Caco-2 (cell line): ENCODE data around the gene RHOBTB1. TPM values are rescaled to one million over a fixed set of nuclear protein-coding genes. Genes with fewer than 3 reads are reported as not detected.

Source experiments
- BruUV-seq: library from RNA; stranded (reverse); fragments of 400-500 nt; replicated peaks from 2 replicates; lab custom pipeline; 2021; lab: Mats Ljungman, UMichigan
- CTCF ChIA-PET: fragments of 300-600 bp; sonication (Branson Sonifier 250); formaldehyde crosslinking; loops from one replicate; lab custom pipeline; 2022; ENCODE audit warnings: antibody characterized with exemption; lab: Charles Lee
- POLR2A ChIA-PET: fragments of 300-600 bp; sonication (Branson Sonifier 250); formaldehyde crosslinking; loops from one replicate; lab custom pipeline; 2022; ENCODE audit warnings: antibody characterized with exemption; lab: Charles Lee
- DNase-seq, 2 experiments: peaks; one replicate each; pipeline versions ENCODE4 v3.0.0 to v3.0.0-alpha.2; 2020 to 2022
- H3K27me3 ChIP-seq: replicated peaks from 2 replicates; pipeline ENCODE4 v1.6.0; 2011; ENCODE audit warnings: low read length; ENCODE audit not compliant: control insufficient read depth, insufficient read depth
- H3K36me3 ChIP-seq: 2 replicates; pipeline ENCODE4 v1.5.1; 2011; ENCODE audit warnings: low read length; ENCODE audit not compliant: control insufficient read depth, insufficient read depth
- H3K4me1 ChIP-seq: fragments of 250-450 bp; sonication (Bioruptor Pico); 2 replicates; pipeline ENCODE4 v1.5.1; 2020; ENCODE audit warnings: mild to moderate bottlenecking
- H3K4me3 ChIP-seq: 2 replicates; pipeline ENCODE4 v1.5.1; 2011; ENCODE audit warnings: low read depth, mild to moderate bottlenecking, control low read depth, low read length
- H3K9me3 ChIP-seq: fragments of 250-450 bp; sonication (Bioruptor Pico); 2 replicates; pipeline ENCODE4 v1.5.1; 2020; ENCODE audit warnings: mild to moderate bottlenecking, moderate library complexity
- H3K27ac Mint-ChIP-seq: one replicate; pipeline ENCODE4 v1.8.0; 2022; ENCODE audit warnings: mixed read lengths; ENCODE audit not compliant: unreplicated experiment
- H3K27me3 Mint-ChIP-seq: one replicate; pipeline ENCODE4 v1.8.0; 2022; ENCODE audit warnings: mixed read lengths; ENCODE audit not compliant: insufficient read depth, unreplicated experiment
- H3K36me3 Mint-ChIP-seq: one replicate; pipeline ENCODE4 v1.8.0; 2022; ENCODE audit warnings: mild to moderate bottlenecking, mixed read lengths; ENCODE audit not compliant: insufficient read depth, unreplicated experiment
- H3K4me1 Mint-ChIP-seq: one replicate; pipeline ENCODE4 v1.8.0; 2022; ENCODE audit warnings: low read depth, mixed read lengths; ENCODE audit not compliant: unreplicated experiment
- H3K4me3 Mint-ChIP-seq: one replicate; pipeline ENCODE4 v1.8.0; 2022; ENCODE audit warnings: mild to moderate bottlenecking, moderate library complexity, mixed read lengths; ENCODE audit not compliant: unreplicated experiment
- H3K9me3 Mint-ChIP-seq: one replicate; pipeline ENCODE4 v1.8.0; 2022; ENCODE audit warnings: mixed read lengths; ENCODE audit not compliant: unreplicated experiment
- CTCF ChIP-seq, 2 experiments: fragments of 200-600 bp in 1 of 2; IDR thresholded peaks; 1 replicate in 1 of 2; 2 replicates in 1 of 2; pipeline versions ENCODE4 v1.5.1 to v1.8.0; 2011 to 2022; ENCODE audit warnings: antibody characterized with exemption in 1 of 2, control low read depth in 1 of 2, inconsistent platforms in 1 of 2, low read depth in 1 of 2, low read length in 1 of 2, mild to moderate bottlenecking in 1 of 2, moderate library complexity in 1 of 2; ENCODE audit not compliant: insufficient read depth in 1 of 2, severe bottlenecking in 1 of 2, unreplicated experiment in 1 of 2
- intact Hi-C: fragments of 100-400 bp; cut with micrococcal nuclease; formaldehyde crosslinking; loops from one replicate; pipeline ENCODE4 v1.10.0; 2022; ENCODE audit not compliant: unreplicated experiment
- total RNA-seq: library from RNA; stranded (reverse); gene quantifications from 2 replicates; pipeline ENCODE4 v1.2.3, GENCODE V29; 2022

The RHOBTB1 gene
- total RNA-seq, 1 experiment from 2014 or later, result 19.9 TPM

DNA sequence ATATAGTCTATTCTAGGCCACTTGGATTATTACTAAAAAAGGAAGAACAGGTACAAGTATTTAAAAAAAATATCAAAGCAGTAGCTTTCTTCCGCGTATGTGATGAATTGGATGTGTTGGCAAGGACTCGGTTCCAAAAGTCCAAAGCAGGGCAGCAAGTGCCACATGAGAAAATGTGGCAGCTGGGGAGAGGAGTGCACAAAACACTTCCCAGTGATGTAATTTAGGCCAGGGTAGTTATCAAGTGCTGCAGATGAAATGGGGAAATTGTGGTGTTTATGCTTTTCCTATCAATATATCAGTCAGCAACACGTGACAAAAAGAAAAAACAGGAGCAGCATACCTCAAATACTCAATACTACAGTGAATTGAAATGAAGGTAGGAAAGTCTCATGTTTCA, 7.0 kb downstream of the RHOBTB1 start:
- no peaks in the 10 kb centered on the region for H3K36me3 ChIP-seq
- ChIA-PET POLR2A (no interaction called here), CTCF (no interaction called here)
- BruUV-seq, result no TSS peak
- H3K9me3 ChIP-seq, result no peaks in the 10 kb centered on the region
- no peak overlapping the region for H3K4me3 Mint-ChIP-seq
- no peak for TF ChIP-seq CTCF (IDR thresholded peaks at IDR 0.05; ENCODE audit: insufficient read depth in 1 of 2, low read depth in 1 of 2, low read length in 1 of 2, severe bottlenecking in 1 of 2, unreplicated experiment in 1 of 2)
- no peak overlapping the region for H3K27ac Mint-ChIP-seq
- no peak for DNase-seq
- H3K4me1 ChIP-seq, result no peaks in the 10 kb centered on the region
- peaks cover 11% of the 10 kb centered on the region for H3K27me3 Mint-ChIP-seq
- intact Hi-C loops, result no loop called here
- H3K9me3 Mint-ChIP-seq, result no peaks in the 10 kb centered on the region
- no peak overlapping the region for H3K4me3 ChIP-seq
- no peaks in the 10 kb centered on the region for H3K4me1 Mint-ChIP-seq
- no peaks in the 10 kb centered on the region for H3K27me3 ChIP-seq
- no peaks in the 10 kb centered on the region for H3K36me3 Mint-ChIP-seq

- no peaks in the 10 kb centered on the region for H3K4me1 ChIP-seq
- CTCF ChIA-PET, result no interaction called here
- BruUV-seq, result no TSS peak
Observed at GRCh38 chr10:60934215-60935175, 9.5 kb downstream of the RHOBTB1 start.

More at GRCh38 chr10:60934215-60935175, 9.5 kb downstream of the RHOBTB1 start:
- intact Hi-C loops, result no loop called here
- no peak overlapping the region for H3K27ac Mint-ChIP-seq
- Histone ChIP-seq H3K27me3 (no peaks in the 10 kb centered on the region), H3K4me3 (no peak overlapping the region), H3K36me3 (no peaks in the 10 kb centered on the region), H3K9me3 (no peaks in the 10 kb centered on the region)
- H3K4me3 Mint-ChIP-seq, result no peak overlapping the region
- POLR2A ChIA-PET, result no interaction called here
- peaks cover 7% of the 10 kb centered on the region for H3K27me3 Mint-ChIP-seq
- no peaks in the 10 kb centered on the region for H3K9me3 Mint-ChIP-seq
- DNase-seq, result no peak
- no peaks in the 10 kb centered on the region for H3K36me3 Mint-ChIP-seq
- TF ChIP-seq CTCF (IDR thresholded peaks at IDR 0.05; ENCODE audit: insufficient read depth in 1 of 2, low read depth in 1 of 2, low read length in 1 of 2, severe bottlenecking in 1 of 2, unreplicated experiment in 1 of 2), result no peak
- no peaks in the 10 kb centered on the region for H3K4me1 Mint-ChIP-seq
